ENCODE results near the gene TNRC6B.

GRCh38 chr22:40212121-40212520 is 34.4 kb downstream of the TNRC6B start:
- TF ChIP-seq POLR2A (IDR thresholded peaks at IDR 0.05) (no peak), CTCF (IDR thresholded peaks at IDR 0.05) (no peak)

All from lower leg skin (tissue), 3 donors.